AG08396 (cell line): ENCODE measurements around the gene KCNA10.
"Not testable (repeated sequence)": the region's sequence is repeated elsewhere in the genome, so short reads cannot be mapped to it uniquely, and the experiment has no call there.

Source experiments
- DNase-seq: peaks from one replicate; pipeline ENCODE4 v3.0.0; 2012; ENCODE audit warnings: low spot score, mixed read lengths

The KCNA10 gene

DNA sequence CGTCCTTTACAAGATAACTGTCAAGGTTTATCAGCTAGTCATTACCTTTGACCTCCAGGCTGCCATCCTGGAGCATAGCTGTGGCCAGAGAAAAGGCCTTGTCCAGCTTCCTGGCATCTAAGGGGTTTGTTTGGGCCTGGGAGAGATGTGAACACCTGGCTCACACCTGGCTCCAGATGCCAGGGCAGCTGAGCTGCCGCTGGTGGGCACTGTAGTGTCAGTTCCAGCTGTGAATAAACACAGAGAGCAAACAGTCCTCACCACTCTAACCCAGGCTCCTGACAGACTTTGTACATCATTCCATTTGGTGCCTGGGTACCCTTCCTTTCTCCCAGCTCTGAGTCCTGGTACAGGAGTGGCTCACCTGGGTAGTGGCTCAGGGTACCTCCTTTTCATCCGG, 14.3 kb upstream of the KCNA10 start:
- DNase-seq = no peak

DNA sequence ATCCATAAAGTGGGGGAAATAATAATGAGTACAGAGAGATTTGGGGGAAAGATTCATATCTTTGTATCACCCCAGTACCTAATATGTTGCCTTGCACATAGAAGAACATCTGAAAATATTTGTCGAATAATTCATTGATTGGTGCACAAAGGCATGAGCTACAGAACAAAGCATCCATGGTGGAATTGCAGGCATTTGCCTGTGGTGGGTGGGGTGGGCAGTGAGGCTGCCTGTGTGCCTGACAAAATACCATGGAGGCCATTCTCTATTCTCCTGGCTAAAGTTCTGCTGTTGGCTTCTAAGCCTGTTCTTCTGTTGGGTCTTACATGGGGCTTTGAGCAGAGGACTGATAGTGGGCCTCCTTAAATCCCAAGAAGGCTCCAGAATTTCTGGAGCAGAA, 10.0 kb upstream of the KCNA10 start:
- DNase-seq = no peak

DNA sequence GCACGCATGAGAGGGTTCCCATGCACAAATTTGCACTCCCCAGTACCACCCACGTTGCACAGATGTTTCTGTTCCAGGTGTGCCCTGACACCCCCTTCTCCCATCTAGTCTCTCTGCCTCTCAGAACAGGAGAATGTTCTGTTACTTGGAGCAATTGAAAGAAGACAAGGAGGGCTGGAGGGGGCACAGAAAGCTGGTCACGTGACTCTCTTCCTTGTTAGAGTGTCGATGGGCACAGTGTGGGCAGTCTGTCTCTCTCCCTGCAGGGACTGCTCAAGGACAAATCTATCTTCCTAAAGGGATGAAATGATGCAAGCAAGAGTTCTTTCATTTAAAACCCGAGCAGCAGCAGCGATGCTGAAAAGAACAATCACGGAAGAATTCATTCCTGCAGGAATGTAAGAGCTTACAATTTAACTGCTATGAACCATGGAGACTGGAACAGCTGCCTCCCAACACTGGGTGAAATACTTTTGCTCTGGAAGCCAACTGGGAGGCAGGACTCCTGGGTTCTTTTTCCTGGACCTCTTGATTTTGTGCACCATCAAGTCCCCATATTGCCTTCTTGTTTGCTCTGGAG, 7.3 kb upstream of the KCNA10 start:
- DNase-seq = no peak

DNA sequence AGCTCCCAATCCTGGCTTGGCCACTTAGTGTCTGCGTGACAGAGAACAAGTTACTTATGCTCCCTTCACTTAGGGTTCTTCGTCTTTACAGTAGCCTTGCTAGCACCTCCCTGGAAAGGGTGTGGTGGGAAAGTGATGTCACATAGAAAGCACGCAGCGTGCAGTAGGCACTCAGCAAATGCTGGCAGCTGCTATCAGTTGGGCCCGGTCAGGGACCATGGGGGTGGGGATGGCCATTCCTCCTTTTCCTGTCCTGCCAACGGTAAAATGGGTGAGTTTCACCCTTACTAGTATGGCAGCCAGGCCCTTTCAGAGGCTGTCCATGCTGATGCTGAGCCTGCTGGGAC, 6.2 kb upstream of the KCNA10 start:
- peak; percentile 29 for DNase-seq

DNA sequence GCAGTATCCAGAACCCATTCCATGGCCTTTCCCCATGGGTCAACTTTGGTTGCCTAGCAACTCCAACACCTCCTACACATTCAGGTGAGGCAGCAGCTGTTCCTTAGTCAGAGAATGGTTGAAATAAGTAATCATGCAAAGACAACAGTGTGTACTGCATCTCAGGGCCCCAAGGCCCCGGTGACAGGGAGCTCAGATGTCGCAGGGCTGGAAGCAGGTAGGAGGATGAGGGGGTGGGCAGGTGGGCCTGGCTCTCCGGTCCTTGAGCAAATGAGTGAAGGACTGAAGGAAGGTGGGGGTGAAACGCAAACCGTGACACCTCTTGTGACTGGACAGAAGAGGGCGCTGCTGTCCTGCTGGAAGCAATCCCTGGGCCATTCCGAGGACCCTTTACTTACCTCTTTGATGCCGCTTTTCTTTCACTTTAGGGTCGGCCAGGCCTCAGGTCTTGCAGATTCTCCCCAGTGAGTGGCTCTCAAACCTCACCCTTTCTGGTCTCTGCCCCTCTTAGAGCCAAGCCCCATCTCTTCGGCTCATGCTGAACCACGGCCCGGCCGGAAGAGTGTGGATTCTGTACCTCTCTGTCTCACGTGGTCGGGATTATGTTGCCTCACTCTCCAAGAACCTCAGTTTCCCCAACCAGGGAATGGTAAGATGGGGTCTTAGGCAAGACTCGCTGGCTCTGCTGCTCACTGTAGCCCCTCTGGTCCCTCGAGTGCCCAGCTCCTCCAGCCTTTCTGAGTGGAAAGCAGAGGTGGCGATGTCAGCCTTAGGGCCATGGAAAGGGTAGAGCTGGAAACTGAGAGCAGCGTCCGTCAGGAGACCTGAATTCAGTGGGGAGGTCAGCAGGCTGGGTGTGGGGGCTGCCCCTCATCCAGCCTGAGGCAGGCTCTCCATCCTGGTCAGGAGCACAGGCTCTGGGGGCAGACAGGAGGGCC, 5.6 kb upstream of the KCNA10 start:
- DNase-seq = peak; percentile 57

DNA sequence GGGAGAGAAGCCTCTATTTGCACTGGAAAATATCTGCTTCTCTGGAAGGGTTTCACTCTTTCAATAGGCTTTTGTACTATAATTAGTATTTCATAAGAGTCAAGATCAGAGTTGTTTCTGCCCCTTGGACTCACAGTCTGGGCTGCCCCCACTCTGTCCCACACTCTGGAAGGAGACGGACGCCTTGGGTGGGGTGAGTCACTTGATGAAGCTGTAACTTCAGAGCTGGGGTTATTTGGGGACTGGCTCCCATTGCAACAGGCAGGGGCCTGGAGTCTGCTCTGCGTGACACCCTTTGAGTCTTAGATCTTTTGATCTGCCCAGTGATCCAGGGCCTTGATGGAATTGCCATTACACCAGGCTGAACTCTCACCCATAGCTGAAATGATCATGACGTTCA, 4.0 kb upstream of the KCNA10 start:
- DNase-seq = peak; percentile 24

DNA sequence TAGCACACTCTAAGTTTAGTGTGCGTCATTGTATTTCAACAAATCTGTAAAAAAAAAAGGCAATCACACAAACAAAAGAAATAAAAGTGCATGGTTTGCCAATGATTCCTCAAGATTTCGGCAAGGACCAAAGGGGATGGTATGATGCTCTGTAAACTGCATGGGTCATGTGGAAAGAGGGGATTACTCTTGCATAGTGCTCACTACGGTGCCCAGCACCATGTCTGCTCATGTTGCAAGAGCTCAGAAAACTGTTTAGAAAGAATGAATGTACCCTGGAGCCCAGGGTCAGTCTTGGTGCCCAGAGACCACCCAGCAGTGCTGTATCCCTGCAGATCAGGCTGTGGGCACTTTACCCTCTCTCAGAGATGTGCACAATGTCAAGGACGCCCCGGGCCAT, 3.6 kb upstream of the KCNA10 start:
- DNase-seq = no peak

DNA sequence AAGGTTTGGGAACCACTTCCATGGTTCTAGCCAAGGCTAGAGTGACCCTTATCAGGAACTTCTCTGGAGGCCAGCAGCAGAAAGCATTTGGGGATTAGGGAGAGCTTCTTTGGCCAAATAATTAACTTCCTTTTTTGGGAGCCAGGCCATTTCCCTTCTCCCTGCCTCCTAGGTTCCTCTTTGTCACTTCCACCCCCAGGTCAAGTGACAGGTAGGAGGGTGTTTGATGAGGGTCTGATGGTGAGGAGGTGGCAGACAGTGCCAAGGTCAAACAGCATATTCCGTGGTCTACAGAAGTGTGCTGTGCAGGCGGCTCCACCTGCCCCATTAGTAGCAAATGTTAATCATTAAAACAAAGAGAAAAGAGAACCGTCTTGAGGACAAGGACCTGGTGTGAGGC, 1.9 kb upstream of the KCNA10 start:
- DNase-seq = no peak

DNA sequence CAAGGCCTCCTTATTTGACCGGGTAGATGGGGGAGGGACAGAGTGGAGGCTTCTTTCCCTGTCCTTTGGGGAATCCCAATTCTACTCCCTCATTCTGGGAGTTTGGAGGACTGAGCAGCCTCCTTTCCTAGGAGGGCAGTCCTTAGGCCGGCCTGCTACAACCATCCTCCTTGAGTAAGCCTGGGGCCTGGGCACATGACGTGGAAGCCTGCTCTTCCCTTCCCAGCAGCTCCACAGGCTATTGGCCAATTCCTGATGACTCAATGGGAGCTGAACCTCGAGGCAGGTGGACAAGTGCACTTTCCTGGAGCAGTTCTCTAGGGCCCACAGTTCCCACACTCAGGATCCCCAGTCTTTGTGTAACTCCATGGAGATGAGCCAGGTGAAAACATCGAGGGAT, 3.1 kb downstream of the KCNA10 start:
- DNase-seq = no peak

DNA sequence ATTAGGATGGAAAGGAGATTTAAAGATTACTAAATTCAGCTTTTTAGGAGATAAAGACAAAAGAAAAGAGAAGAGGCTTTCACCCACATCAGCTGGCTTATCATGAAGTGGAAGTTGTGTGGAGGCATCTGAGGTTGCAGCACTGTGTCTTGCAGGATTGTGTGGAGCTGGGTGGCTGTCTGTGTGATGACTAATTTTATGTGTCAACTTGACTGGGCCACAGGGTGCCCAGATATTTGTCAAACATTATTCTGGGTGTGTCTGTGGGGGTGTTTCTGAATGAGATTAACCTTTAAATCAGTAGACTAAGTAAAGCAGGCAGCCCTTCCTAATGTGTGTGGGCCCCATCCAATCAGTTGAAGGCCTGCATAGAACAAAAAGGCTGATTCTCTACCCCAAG, 3.9 kb downstream of the KCNA10 start:
- no peak for DNase-seq

DNA sequence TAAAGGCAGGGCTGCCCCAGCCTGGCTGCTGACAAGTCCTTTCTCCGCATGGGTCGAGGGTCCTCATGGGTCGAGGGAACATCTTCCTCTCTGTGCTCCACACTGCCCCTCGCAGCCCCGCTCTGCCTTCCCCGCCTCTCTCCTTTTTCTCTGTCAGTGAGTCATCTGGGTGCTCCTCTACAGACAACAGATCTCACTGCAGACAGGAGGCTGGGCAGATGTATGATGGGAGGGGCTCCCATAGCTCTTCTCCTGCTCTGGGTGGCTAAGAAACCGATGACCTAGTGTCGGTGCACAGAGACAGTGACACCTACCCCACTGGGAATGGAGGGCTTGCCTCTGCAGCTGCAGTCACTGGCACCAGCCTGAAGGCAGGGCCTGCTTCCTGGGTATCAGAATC, 5.5 kb downstream of the KCNA10 start:
- DNase-seq = no peak

DNA sequence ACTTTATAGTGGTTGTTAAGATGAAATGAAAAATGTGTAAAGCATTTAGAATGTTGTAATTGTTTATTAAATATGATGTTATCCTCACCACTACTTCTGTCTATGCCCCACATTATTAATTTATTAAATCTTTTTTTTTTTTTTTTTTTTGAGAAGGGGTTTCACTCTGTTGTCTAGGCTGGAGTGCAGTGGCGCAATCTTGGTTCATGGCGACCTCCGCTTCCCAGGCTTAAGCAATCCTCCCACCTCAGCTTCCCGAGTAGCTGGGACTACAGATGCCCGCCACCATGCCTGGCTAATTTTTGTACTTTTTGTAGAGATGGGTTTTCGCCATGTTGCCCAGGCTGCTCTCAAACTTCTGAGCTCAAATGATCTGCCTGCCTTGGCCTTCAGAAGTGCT, 7.5 kb downstream of the KCNA10 start:
- DNase-seq = no peak

DNA sequence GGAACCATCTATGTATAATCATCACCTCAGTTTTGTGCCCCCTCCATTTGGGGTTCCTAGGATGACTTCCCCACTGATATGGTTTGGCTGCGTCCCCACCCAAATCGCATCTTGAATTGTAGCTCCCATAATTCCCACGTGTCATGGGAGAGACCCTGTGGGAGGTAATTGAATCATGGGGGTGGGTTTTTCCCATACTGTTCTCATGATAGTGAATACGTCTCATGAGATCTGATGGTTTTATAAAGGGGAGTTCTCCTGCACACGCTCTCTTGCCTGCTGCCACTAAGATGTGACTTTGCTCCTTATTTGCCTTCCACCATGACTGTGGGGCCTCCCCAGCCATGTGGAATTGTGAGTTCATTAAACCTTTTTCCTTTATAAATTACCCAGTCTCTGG, 8.1 kb downstream of the KCNA10 start:
- DNase-seq = not testable (repeated sequence)

DNA sequence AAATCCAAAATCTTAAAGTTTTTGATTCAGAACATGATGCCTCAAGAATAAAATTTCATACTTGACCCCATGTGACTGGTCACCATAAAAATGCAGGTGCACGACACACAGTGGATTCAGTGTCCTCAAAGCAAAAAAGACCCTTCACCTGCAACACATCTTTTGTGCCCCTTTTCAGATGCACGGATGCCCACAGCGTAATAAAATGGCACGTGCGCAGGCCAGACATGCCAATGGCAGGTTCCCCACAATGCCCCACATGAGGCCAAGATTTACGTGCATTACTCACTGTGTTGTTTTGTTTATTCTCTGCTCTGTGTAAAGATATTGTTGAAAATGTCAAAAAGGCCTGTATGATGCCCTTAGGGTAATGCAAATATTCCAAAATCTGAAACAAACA, 9.3 kb downstream of the KCNA10 start:
- DNase-seq = no peak

DNA sequence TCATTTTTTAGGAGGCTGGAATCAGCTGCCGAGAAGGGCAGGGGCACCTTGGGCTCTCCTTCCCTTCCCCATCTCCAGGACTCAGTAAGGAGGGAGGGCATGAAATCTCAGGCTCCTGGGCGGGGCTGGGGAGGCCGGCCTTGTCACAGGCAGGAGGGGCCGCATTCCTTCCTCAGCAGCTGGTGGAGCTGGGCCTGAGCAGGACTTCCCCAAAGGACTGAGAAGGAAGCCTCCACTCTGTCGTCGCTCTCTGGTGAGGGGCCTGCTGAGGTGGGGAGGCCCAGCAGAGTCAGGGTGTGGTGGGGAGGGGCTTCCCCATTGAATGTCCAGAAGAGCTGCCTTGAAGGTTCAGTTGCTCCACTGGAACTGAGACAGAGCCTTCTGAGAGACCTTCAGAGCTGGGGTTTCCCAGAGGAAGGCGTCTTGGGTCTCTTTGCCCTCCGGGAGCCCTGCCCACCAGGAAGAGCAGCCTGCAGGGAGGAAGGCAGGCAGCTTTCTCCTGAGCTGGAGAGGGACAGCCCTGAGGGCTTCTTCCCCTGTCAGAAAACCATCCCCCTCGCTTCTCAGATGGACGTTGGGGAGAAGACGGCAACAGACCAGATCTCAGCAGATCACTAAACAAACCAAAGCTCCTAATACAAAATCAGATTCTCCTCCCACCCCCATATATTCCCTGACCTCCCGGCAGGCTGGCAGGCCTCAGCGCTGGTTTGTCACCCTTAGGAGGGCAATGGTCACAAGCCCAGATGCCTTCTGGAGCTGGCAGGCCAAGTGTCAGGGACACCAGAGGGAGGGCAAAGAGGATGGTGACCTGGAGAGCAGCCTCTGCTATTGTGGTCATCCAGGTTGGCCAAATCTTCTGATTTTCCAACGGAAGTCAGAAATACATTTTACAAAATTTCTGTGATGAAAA, 10.7 kb downstream of the KCNA10 start:
- peak; percentile 66 for DNase-seq

DNA sequence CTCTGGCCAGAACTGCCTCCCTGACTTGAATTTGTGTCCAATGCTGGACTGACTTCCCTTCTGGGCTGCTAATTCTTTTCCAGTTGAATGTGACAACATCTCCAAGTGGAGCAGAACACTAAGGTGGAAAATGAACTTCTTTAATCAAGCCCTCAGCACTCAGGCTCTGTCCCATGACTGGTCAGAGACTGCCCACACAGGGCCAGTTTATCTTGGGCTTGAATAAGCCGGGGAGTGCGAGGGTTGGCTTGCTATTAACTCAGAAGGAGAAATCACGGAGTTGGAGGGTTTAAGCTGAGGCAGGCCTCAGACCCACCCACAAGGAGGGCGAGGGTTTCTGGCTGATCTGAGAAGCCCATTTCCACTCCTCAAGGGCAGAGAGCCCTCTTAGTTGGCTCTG, 12.4 kb downstream of the KCNA10 start:
- DNase-seq = no peak

DNA sequence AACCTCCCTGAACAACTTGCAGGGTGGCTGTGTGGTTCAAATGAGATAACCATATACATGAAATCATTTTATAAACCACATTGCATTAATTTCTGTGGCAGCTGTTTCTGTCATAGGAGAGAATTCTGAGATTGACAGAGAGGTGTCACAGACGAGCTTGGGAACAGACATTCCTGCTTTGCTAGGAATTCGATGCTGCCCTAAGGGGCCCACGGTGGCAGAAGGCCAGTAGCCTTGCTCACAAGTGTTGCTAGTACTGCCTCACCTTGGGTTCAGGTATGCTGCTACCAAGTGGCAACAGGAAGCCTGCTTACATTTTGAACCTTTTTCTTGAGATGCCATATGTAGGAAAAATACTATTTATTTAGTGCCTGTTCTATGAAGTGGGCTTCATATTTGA, 13.4 kb downstream of the KCNA10 start:
- no peak for DNase-seq

DNA sequence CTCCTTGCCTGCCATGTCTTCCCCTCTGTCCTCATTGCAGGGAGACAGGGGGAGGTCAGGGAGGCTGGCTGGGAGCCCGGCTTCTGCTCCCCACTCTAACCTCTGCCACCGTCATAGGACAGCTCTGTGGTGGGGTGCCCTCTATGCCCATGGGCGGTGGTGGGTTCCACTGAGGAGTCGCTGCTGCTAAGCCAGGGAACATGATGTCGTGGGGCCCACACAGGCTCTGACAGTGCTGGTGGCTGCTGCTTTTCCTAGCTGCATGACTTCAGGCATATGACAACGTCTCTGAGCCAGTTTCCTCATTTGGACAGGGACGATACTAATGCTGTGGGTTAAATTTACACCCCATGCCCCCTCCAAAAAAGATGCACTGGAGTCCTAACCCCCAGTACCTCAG, 14.7 kb downstream of the KCNA10 start:
- no peak for DNase-seq

DNA sequence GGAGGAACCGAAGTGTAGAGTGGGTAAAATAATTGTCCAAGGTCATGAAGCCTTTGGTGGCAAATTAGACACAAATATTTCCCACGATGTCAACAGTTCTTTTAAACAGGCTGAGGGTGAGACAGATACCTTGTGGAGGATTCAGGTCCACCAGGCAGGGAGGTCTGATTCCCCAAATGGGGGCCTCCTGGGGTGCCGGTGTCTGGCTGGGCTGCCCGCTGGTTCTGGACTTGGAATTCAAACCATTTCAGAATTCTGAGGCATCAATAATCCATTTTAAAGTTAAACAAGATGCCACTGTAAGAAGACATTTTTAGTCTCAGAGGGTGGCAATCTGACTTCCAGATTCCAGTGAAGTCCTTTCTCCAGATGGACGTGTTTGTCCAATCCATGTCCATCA, 15.5 kb downstream of the KCNA10 start:
- no peak for DNase-seq

DNA sequence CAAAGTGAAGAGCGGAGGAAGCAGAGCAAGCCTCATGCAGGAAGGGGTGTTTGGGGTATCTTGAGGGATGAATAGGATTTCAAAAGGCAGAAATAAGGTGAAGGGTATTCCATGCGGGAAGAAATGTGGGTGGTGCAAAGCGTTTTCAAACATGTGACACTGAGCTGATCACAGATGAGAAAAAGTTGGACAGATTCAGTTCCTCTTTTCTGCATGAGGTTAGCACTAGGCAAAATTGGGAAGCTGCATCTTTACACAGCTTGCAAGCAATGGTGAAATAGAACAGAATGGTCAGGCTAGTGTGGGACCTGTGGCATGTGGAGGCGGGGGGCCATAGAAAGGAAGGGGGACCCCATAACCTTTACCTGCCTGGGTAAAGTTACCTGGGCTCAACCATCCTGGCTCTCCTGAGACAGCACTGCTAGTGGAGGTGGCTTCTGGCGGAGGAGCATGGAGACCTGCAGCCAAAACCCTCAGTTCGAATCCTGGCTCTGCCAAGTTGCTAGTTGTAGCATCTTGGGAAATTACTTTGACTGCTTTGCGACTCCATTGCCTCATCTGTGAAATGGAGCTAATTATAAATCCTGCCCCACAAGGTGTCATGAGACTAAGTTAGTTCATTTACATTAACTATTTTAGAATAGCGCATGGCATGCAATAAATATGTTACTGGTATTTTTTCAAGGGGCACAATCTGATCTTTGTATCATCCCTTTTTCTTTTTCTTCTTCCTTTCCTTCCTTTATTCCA, 16.4 kb downstream of the KCNA10 start:
- no peak for DNase-seq

DNA sequence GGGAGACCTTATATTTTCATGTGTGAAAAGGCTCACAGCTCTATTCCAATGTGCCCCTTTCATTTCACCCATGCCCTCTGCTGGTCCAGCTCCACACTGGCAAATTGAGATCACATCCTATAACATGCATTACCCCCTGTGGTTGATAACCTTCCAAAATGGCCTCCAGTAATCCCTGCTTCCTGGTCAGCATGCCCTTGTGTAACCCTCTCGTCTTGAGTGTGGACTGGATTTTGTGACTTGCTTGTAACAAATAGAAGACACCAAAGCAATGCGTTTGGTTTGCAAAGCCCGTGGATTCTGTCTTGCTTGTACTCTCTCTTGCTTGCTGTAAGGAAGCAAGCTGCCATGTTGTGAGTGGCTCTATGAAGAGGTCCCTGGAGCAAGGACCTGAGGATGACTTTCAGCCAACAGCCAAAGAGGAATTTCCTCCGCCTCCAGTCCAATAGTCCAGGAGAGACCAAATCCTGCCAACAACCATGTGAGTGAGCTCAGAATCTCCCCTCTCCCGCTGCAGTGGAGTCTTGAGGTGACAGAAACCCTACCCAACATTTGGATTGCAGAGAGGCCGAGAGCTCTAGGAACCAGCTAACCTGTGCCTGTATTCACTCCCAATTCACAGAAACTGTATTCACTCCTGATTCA, 17.4 kb downstream of the KCNA10 start:
- no peak for DNase-seq

DNA sequence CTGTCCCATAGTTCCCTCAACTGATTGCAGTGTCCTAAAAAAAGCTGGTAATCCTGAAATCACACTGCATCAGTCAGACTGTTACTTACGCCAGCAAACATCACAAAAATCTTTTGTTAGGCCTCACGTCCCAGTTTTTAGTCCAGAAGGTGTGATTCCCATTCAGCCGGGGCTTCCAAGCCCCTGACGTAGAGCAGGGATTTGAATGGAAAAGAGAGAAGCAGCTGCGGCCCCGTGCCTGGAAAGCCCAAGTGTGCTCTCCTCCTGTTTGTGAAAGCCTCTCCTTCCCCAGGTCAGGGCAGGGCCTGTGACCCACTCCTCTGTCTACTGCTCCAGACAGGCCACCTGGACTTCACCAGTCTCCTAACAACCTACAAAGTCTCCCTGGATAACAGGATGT, 20.7 kb downstream of the KCNA10 start:
- DNase-seq = no peak
